NT2/D1 (cell line): ENCODE measurements around the gene LGALS3.

Experiments
- DNase-seq: peaks from one replicate; pipeline ENCODE4 v3.0.0-alpha.2; 2011; ENCODE audit warnings: low read depth, low spot score
- H3K27me3 ChIP-seq: 2 replicates; pipeline ENCODE4 v1.6.0; 2011; ENCODE audit warnings: mild to moderate bottlenecking; ENCODE audit not compliant: insufficient read length, insufficient read depth
- H3K36me3 ChIP-seq: 2 replicates; pipeline ENCODE4 v1.6.1; 2011; ENCODE audit warnings: mild to moderate bottlenecking, low read length, mixed read lengths; ENCODE audit not compliant: insufficient read depth, insufficient read length
- H3K4me1 ChIP-seq: 2 replicates; pipeline ENCODE4 v1.5.1; 2011; ENCODE audit not compliant: insufficient read depth, insufficient read length
- H3K4me3 ChIP-seq: 2 replicates; pipeline ENCODE4 v1.5.1; 2011; ENCODE audit warnings: low read depth; ENCODE audit not compliant: insufficient read length
- H3K9ac ChIP-seq: 2 replicates; pipeline ENCODE4 v1.6.0; 2011; ENCODE audit warnings: low read depth; ENCODE audit not compliant: insufficient read length
- H3K9me3 ChIP-seq: 2 replicates; pipeline ENCODE4 v1.5.1; 2011; ENCODE audit warnings: mild to moderate bottlenecking, low read length; ENCODE audit not compliant: insufficient read depth
- SUZ12 ChIP-seq: IDR thresholded peaks from 2 replicates; pipeline ENCODE4 v1.6.1; 2011; ENCODE audit not compliant: insufficient read length, insufficient read depth; ENCODE audit errors: extremely low read depth
- YY1 ChIP-seq: IDR thresholded peaks from 2 replicates; pipeline ENCODE4 v1.6.1; 2011; ENCODE audit not compliant: insufficient read length, insufficient read depth
- ZNF274 ChIP-seq: IDR thresholded peaks from 2 replicates; pipeline ENCODE4 v1.6.1; 2011; ENCODE audit warnings: mild to moderate bottlenecking, low read depth, low read length

LGALS3 gene

GRCh38 chr14:55151601-55152000 lies 22.5 kb downstream of the LGALS3 start:
- TF ChIP-seq ZNF274, result no peak
- TF ChIP-seq SUZ12, result no peak
- no peak for TF ChIP-seq YY1
- Histone ChIP-seq H3K4me3 (no peak overlapping the region), H3K36me3 (peaks cover 53% of the 10 kb centered on the region), H3K4me1 (no peaks in the 10 kb centered on the region), H3K9ac (no peak overlapping the region), H3K27me3 (no peaks in the 10 kb centered on the region), H3K9me3 (no peaks in the 10 kb centered on the region)
- DNase-seq, result no peak

GRCh38 chr14:55152052-55152753 lies 23.2 kb downstream of the LGALS3 start:
- Histone ChIP-seq H3K9ac (no peak overlapping the region), H3K4me3 (no peak overlapping the region), H3K27me3 (no peaks in the 10 kb centered on the region), H3K36me3 (peaks cover 54% of the 10 kb centered on the region), H3K9me3 (no peaks in the 10 kb centered on the region), H3K4me1 (no peaks in the 10 kb centered on the region)
- TF ChIP-seq SUZ12 (no peak), ZNF274 (no peak), YY1 (no peak)
- DNase-seq, result no peak

DNA sequence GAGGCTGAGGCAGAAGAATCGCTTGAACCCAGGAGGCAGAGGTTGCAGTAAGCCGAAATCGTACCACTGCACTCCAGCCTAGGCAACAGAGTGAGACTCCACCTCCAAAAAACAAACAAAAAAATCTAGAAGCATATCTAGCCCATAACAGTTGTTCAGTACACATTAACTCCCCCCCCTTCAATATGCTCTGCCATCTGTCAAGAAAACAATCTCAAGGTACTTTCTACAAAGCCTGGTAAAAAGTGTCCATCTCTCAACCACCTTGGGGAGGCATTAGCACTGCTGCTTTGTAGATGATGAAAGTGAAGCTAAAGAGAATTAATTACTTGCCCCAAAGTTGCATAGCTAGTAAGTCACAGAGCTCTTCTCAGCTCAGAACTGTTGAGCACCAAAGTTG lies 24.9 kb downstream of the LGALS3 start:
- H3K4me1 ChIP-seq, result no peaks in the 10 kb centered on the region
- no peak overlapping the region for H3K4me3 ChIP-seq
- H3K36me3 ChIP-seq, result peaks cover 53% of the 10 kb centered on the region
- TF ChIP-seq YY1, result no peak
- no peak for TF ChIP-seq SUZ12
- no peak for TF ChIP-seq ZNF274
- no peaks in the 10 kb centered on the region for H3K27me3 ChIP-seq
- DNase-seq, result no peak
- H3K9ac ChIP-seq, result no peak overlapping the region
- H3K9me3 ChIP-seq, result no peaks in the 10 kb centered on the region

GRCh38 chr14:55157080-55157479 lies 28.0 kb downstream of the LGALS3 start:
- Histone ChIP-seq H3K36me3 (peaks cover 55% of the 10 kb centered on the region), H3K4me1 (no peaks in the 10 kb centered on the region), H3K9ac (no peak overlapping the region), H3K27me3 (no peaks in the 10 kb centered on the region), H3K4me3 (no peak overlapping the region), H3K9me3 (no peaks in the 10 kb centered on the region)
- TF ChIP-seq YY1 (no peak), SUZ12 (no peak), ZNF274 (no peak)
- no peak for DNase-seq

- Histone ChIP-seq H3K9me3 (no peaks in the 10 kb centered on the region), H3K36me3 (peaks cover 58% of the 10 kb centered on the region), H3K4me1 (no peaks in the 10 kb centered on the region), H3K4me3 (no peak overlapping the region), H3K27me3 (no peaks in the 10 kb centered on the region), H3K9ac (no peak overlapping the region)
- TF ChIP-seq SUZ12 (no peak), ZNF274 (no peak), YY1 (no peak)
- no peak for DNase-seq
Measured at GRCh38 chr14:55158412-55158811, 29.4 kb downstream of the LGALS3 start.

DNA sequence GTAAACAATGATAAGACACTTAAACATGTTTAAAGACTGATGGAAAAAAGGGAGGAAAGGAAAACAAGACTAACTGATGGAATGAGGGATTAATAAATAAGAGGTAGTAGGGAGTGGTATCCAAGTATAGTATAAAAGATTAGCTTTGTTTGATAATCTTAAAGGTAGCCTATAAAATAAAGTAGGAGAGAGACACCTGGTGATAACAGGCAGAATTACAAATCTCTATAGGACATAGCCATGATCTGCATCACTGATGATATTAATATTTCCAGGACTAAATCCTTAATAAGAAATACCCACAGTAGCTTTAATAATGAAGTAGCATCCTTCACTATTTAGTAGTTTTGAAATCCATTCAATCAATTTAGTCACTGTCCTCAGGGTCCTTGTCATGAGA lies 31.9 kb downstream of the LGALS3 start:
- H3K4me3 ChIP-seq, result no peak overlapping the region
- no peaks in the 10 kb centered on the region for H3K9me3 ChIP-seq
- H3K36me3 ChIP-seq, result peaks cover 68% of the 10 kb centered on the region
- TF ChIP-seq YY1 (no peak), SUZ12 (no peak), ZNF274 (no peak)
- DNase-seq, result no peak
- H3K4me1 ChIP-seq, result no peaks in the 10 kb centered on the region
- H3K27me3 ChIP-seq, result no peaks in the 10 kb centered on the region
- no peak overlapping the region for H3K9ac ChIP-seq

DNA sequence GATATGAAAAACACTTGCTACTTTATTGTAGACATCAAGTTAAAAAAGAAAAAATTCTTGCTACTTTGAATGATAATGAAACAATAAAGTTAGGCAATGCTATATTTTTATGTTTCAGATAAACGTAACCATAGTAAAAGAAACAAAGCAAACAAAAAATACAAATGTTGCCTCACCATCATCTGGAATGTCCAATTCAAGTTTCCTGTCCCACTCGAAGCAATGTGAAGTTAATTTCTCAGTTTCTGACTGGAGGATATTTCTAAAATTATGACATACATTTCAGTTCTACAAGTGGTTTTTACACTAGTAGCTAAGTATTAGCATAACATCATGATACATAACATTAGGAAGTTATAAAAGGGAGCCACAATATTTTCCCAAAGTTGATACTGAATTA lies 41.5 kb downstream of the LGALS3 start:
- peaks cover 47% of the 10 kb centered on the region for H3K36me3 ChIP-seq
- DNase-seq, result no peak
- TF ChIP-seq ZNF274 (no peak), YY1 (no peak), SUZ12 (no peak)
- H3K9me3 ChIP-seq, result no peaks in the 10 kb centered on the region
- no peak overlapping the region for H3K4me3 ChIP-seq
- no peaks in the 10 kb centered on the region for H3K4me1 ChIP-seq
- H3K9ac ChIP-seq, result no peak overlapping the region
- no peaks in the 10 kb centered on the region for H3K27me3 ChIP-seq

DNA sequence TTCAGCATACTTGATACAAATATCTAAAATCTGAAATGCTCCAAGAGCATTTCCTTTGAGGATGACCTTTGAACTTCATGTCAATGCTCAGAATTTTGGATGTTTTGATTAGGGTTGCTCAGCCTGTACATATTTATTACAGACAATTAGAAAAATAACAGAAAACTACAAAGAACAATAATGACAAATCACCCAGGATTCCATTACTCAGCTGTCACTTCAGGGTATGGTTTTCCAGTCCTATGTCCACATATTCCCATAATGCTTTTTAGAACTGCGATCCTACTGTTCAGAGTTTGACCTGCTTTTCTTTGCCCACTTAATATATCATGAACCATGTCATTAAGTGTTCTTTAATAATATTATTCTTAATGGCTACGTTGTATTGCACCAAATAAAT lies 51.0 kb downstream of the LGALS3 start:
- no peak overlapping the region for H3K9ac ChIP-seq
- H3K9me3 ChIP-seq, result no peaks in the 10 kb centered on the region
- no peaks in the 10 kb centered on the region for H3K27me3 ChIP-seq
- H3K4me1 ChIP-seq, result no peaks in the 10 kb centered on the region
- peaks cover 71% of the 10 kb centered on the region for H3K36me3 ChIP-seq
- no peak for TF ChIP-seq ZNF274
- no peak for TF ChIP-seq YY1
- DNase-seq, result no peak
- no peak overlapping the region for H3K4me3 ChIP-seq
